SHP77 (cell line): ENCODE results near the gene PTPRH.
A peak's percentile ranks its signal among the peaks of the same experiment; 100 is the strongest.
"Not testable (repeated sequence)": the region's sequence is repeated elsewhere in the genome, so short reads cannot be mapped to it uniquely, and the experiment has no call there.

Source experiments
- DNase-seq, 2 experiments: peaks; one replicate each; lab custom pipeline; 2025; lab: John Stamatoyannopoulos, UW

The PTPRH gene

DNA sequence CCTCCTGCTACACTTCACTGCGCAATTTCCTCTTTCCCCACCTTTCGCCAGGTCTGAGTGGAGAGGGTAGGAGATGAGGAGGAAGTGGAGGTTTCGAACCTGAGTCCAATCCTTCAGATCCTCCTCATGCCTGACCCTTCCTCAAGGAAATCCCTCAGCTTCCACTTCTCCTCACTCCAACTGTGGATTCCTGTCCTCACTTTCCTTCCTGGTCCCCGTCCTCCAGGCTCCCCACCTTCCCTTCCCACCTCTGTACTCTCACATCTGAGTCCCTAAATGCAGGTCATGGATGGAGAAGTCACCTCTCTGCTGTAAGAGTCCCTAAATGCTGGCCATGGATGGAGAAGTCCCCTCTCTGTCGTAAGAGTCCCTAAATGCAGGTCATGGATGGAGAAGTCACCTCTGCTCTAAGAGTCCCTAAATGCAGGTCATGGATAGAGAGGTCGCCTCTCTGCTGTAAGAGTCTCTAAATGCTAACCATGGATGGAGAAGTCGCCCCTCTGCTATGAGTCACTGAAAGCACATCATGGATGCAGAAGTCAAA is 16.2 kb upstream of the PTPRH start:
- no peak for DNase-seq

DNA sequence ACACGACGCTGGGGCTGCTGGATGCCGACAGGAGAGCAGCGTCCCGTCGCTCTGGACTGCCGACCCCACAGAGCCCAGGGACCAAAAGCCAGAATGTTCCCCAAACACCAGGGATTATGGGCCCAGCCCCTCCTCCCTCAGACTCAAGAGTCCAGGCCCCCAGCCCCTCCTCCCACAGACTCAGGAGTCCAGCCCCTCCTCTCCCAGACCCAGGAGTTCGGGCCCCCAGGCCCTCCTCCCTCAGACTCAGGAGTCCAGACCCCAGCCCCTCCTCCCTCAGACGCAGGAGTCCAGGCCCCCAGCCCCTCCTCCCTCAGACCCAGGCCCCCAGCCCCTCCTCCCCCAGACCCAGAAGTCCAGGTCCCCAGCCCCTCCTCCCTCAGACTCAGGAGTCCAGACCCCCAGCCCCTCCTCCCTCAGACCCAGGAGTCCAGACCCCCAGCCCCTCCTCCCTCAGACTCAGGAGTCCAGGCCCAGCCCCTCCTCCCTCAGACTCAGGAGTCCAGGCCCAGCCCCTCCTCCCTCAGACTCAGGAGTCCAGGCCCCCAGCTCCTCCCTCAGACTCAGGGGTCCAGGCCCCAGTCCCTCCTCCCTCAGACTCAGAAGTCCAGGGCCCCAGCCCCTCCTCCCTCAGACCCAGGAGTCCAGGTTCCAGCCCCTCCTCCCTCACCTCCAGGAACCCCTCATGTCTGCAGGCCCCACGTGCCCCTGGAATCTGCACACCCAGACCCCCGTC is 15.5 kb upstream of the PTPRH start:
- DNase-seq: not testable (repeated sequence)

DNA sequence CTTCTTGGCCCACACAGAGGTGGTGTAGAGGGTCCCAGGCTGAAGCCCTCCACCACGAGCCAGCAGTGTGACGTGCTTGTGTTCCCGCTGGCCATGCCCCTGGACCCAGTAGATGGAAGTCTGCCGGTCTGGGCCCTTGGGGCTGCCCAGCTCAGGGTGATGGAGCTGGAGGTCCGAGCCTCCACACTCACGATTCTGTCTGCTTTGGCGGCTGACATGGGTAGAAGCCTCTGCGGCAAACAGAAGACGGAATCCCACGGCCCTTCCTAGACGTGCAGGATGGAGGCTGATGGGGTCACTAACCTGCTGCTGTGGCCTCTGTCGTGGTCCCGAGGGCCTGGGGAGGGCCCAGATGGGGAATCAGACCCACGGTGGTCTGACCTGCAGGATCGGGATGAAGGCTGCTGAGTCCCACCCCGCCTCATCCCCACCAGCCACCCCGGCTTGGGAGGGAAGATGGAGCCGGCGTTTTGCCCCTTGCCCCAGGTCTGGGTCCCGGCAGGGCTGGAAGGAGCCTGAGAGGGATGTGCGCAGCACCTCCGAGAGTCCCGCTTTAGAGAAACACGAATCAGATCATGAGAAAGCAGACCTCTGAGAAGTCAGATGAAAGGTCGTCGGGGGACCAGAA is 14.9 kb upstream of the PTPRH start:
- DNase-seq: no peak

DNA sequence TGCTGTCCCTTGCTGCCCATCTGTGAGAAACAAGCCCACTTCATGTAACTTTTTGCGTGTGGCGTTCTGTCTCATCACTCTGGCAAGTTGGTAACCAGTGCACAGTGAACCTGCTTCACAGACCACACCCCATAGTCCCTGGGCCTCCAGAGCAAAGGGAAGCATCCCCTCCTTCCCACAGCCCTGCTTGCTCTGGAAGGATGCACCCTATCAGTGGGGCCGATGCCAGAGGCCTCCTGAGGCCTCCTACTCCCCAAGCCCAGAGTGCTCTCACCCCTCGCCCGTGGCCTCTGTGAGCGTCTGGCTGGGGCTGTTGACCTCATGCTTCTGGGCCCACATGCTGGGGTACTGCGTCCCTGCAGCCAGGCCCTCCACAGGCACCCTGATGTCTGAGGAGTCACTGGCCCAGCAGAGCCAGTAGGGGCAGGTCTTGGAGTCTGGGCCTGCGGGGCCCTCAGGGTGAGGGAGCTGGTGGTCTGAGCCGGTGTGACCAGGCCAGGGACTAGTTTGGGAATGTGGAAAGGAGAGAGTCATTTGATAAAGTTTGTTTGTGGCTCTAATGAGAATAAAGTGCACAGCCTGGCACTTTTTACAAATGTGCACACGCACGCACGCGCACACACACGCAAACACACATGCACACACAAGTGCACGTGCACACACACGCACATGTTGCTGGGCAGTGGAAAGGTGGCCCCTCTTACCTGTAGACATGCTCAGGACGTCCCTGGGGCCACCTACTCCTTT is 14.2 kb upstream of the PTPRH start:
- no peak for DNase-seq

DNA sequence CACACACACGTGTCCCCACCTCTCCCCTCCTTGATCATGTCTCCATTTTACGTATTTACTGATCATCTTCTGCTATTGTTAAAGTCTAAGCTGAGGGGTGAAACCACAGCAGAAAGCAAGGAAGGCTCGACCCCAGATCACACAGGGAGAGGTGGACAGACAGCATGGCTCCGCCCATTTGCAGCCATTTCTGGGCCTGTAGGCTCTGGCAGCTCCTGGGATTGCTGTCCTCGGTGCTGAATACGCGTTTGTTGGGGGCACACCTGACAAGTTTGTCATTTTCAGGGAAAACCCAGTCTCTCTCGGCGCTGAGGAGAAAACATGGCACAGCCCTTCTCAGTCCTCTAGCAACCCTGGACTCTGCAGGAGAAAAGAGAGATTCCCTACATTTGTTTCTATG is 11.2 kb upstream of the PTPRH start:
- DNase-seq: no peak

DNA sequence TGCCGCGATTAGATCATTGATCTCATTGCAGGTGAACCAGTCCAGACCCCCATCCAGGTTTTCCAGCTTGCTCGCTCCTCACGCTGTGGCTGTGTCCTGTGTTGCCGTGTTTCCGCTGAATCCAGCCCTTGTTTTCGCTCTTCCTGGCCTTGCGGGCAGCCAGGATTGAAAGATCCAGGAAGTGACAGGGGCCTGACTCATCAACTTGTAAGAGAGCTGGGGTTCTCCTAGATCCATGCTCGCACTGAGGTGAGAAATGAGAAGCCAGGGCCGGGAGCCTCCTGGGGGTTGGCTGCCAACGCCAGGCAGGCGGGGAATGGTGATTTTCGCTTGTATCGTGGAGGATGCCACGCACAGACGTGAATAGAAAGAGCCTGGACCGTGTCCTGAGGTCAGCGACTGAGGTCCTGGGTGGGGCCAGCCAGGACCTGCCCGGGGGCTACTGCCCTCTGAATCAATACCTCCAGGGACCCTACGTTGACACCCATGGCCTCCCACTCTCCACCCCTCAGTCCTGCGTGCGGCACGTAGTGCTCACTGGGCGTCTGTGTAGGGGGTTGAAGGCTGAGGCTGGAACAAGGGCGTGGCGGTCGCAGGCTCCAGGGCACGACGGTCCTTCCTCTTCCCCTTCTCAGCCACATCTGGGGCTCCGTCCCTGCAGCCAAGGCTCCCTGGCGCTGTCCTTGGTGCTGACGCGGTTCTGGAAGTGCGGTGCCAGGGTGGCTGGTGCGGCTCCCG is 7.3 kb upstream of the PTPRH start:
- DNase-seq: peak; percentile 97

DNA sequence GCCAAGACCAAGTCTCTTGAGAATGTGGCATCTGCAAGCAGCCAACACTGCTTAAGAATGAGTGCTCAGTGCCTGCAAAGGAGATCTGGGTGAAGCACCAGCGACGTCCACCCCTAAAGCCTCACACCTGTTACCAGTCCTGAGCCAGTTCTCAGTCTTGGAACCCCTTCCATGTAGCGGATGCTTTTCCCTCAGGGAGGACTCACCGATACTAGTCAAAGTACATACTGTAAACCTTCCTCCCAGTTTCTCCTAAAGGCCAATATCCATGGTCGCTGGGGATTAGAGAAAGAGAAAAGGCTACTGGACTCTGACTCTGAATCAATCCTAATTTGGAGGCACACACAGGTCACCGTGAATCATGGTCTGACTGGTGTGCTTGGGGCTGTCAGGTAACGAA is 4.2 kb upstream of the PTPRH start:
- no peak for DNase-seq

DNA sequence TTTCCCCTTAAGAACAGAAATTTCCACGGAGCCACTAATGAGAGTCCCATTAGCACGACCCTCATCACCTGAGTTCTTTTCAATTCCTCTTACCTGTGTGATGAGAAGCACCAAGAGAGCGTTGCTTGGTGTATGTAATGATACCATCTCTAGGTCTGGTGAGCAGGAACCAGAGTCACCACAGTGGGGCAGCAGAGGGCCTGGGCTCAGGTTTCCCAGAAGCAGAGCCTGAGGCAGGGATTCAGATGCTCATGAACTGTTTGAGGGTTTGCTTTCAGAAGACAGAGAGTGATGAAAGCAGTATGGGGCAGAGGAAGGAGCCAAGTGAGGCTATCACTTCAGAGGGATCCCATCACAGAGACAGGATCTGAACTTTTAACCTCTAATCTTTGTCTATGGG is 3.1 kb upstream of the PTPRH start:
- DNase-seq: peak; percentile 36 to 38

DNA sequence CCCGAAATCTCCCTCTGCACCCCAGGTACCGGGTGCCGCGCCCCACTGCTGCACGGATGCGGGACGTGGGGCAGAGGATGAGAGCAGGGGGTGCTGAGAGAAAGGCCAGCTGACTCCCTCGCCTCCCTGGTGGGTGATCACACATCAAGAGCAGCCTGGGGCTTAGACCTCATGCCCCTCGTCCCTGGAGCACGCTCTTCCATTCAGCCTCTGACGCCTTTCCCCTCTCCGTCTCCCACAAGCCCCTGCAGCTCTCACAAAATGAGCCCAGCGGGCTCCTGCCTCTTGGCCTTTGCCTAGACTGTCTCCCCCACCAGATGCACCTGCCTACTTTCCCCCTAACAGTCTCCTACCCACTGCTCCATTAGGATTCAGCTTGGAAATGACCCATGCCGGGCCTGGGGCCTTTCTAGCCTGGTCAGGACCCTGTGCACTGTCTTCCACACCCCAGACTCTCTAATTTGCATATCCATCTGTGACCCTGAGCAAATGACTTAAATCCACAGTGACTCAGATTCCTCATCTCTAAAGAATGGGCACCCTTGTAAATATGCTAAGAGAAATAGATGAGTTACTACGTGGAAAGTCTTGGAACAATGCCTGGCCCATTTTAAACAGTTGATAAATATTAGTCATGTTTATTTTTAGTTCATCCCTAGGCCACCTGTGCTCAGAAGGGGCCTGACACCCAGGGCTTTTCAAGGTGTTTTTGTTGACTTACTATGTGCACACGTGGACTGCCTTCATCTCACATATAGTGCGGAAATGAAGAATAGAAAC is 582 bp upstream of the PTPRH start:
- peak; percentile 49 to 51 for DNase-seq

DNA sequence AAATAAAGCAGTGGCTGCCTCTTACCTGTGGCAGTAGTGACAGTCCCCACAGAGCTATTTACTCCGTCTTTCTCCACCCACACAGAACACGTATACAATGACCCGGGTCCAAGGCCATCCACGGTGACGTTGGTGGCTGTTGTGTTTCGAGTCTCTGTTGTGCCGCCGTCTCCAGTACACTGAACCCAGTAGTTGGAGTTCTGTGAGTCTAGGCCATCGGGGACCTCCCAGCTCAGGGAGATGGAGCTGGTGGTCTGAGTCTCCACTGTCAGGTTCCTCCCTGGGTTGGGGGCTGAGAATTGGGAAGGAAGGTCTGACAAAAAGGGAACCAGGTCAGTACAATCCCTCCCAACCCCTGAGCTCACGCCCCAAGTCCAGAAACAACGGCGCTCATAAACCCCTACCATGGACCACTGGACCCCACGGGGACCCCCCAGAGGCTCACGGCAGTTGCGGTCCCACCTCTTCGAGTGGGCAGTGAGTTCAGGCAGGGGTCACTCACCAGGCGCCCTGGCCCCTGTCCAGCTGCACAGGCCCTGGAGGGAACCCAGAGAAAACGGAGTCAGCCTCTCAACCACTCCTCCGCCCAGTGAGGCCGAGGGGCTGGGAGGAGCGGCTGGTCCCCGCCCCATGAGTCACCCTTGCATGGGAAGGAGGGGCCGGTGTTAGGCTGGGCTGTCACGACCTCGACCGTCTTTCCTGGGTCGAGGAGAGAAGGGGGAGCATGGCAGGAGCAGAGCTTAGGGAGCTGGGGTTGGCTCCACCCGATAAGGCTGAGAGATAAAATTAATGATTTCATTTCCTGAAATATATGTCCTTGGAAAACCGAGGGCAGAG is 2.4 kb downstream of the PTPRH start:
- DNase-seq: peak; percentile 58 to 77

DNA sequence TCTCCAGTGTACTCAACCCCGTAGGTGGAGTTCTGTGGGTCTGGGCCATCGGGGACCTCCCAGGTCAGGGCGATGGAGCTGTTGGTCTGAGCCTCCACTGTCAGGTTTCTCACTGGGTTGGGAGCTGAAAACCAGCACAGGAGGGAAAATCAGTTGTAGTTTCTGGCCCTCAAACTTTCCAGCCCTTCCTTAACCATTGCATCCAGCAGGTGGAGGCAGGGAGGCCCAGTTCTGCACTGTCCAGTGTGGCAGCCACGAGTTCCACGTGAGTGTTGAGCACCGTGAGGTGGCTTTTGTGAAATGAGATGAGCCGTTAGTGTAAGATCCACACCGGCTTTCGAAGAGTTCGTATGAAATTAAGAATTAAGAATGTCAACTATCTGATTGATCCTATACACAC is 7.1 kb downstream of the PTPRH start:
- not testable (repeated sequence) for DNase-seq

DNA sequence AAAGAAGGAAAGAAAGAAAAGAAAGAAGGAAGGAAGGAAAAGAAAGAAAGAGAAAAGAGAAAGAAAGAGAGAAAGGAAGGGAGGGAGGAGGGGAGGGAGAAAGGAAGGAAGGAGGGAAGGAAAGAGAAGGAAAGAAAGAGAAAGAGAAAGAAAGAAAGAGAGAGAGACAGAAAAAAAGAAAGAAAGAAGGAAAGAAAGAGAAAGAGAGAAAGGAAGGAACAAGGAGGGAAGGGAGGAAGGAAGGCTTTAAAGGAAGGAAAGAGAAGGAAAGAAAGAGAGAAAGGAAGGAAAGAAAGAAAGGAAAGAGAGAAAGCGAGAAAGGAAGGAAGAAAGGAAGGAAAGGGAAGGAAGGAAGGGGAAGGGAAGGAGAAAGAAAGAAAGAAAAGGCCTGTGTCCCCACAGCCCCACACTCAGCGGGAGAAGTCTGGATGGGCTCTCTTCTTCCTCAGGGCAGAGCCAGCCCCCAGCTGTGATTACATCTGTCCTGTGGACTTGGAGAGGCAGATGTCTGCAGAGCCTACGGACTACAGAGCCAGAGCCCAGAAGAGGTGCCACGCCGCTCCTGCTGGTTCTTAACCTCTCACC is 9.6 kb downstream of the PTPRH start:
- no peak for DNase-seq

DNA sequence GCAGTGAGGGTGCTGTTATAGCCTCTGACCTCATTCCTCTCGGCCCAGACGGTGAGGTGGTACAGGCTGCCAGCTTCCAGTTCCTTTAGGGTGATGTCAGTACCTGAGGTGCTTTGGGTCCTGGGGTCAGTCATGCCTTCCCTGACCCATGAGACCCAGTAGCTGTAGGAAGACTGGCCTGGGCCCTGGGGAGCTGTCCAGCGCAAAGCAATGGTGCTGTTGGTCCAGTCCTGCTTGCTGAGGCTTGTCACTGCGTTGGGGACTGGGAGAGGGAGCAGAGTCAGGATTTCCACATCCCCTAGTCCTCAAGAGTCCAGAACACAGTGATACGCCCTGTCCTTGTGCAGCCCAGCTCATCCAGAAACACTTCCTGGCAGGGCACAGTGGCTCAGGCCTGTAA is 10.7 kb downstream of the PTPRH start:
- DNase-seq: no peak

DNA sequence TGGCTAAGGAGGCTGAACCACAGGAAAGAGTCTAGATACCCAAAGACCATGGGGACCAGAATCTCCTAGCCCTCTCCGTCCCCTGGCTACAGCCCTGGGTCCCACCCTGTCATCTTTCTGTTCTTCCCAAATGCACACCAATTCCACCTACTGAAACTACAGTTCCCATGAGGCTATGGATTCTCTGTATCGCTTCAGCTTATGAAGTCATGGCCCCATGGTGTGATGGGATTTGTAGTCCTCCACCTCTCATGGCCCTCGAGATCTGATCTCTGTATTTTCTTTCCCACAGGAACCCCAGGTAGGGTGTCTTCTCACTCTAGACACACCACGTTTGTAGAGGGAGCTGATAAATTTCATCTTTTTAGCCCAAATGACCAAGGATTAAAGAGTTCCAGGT is 11.8 kb downstream of the PTPRH start:
- no peak for DNase-seq

DNA sequence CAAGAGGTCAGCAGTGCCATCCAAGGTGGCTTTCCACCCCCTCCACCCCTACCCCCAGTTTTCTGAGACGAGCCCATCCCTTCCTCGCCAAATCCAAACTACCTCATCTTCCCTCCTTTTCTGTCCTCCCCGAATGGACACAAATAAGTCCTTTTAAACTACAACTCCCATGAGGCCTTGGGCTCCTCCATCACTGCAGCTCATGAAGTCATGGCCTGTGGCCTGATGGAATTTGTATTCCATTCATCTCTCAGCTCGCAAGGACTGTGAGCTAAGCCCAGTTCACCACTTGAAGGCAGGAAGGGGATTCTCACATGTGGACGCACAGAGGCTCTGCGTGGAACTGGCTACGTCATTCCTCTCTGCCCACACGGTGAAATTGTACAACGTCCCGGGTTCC is 12.5 kb downstream of the PTPRH start:
- no peak for DNase-seq

DNA sequence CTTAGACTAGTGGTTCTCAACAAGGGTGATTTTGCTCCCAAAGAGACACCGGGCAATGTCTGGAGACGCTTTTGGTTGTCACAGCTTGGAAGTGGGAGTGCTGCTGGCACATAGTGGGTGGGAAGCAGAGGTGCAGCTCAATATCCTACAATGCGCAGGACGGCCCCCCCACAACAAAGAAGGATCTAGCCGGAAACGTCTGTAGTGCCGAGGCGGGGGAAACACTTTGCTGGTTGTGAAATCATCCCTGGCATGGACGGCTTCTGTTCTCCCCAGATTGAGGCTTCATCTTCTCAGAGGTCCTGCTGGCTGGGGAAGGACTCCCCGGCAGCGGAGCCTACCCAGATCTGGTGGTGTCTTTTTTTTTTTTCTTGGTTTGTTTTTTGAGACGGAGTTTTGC is 15.8 kb downstream of the PTPRH start:
- DNase-seq: no peak

DNA sequence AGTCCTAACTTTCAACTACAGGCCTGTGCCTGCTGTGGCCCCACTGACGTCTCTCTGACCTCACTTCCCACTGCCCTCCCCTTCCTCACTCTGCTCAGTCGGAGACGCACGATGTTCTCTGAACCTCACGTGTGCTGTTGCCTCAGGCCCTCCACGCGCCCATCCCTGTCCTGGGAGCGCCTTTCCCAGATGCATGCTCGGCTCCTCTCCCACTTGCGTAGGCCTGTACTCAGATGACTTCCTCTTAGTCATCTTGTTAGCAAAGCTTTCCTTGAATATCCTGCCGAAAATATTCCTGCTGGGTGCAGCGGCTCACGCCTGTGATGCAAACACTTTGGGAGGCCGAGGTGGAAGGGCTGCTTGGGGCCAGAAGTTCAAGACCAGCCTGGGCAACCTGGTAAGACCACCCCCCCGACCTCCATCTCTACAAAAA is 19.9 kb downstream of the PTPRH start:
- DNase-seq: peak; percentile 78 to 92

DNA sequence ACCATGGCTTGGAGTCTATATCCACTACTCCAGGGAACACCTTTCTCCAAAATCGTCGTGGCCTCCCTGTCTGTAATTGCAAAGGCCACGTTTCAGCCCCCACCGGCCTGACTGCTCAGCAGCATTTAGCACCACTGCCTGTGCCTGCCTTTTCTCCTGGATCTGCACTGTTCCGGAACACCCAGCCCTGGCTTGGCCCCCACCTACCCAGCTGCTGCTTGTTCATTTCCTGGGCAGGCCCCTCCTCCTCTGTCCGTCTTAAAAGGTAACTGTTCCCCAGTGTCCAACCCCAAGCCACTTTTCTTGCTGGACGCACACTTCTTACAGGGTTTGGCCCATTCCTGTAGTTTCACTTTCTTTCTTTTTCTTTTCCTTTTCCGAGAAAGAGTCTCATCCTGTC is 20.7 kb downstream of the PTPRH start:
- DNase-seq: peak; percentile 42 to 56

DNA sequence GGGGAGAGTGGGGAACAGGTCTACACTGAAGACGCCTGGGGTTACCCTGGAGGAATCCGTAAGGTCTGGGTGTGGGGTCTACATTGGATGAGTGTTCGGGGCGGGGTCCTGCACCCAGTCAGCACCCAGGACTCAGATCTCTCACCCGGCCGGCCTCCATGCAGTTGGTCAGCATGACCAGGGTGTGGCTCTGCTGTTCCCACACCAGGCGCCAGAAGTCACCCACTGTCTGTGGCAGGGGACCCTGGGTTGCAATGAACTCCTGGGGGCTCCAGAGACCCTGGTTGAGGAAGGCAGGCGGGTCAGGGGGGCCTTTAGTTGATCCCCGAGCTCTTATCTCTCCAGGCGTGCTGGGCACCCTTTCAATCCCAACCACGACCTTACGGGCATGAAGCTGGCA is 23.2 kb downstream of the PTPRH start:
- no peak for DNase-seq

DNA sequence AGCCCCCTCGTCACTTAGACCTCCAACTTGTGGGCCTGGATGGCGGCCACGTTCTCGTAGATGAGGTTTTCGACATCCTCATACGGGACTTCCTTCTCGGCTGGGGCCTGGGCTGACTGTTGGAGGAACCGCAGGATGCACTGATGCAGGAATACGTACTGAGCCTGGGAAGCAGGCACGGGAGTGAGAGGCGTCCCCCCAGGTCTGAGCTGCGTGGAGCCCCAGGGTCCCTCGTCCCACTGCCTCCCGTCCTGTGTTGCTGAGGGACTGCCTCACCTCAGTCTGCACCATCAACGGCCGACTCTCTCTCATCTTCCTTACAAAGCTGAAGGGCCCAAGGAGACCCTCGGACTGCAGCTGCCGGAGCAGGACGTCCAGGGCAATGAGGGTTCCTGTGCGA is 27.6 kb downstream of the PTPRH start:
- no peak for DNase-seq
